Endothelial cell of umbilical vein (primary cell): ENCODE results near the gene SCLY. TPM values are rescaled to one million over a fixed set of nuclear protein-coding genes. Genes with fewer than 3 reads are reported as not detected.

ENCODE experiments used
- BruUV-seq: library from RNA; stranded (reverse); fragments of 400-500 nt; replicated peaks from 2 replicates; lab custom pipeline; 2021; lab: Mats Ljungman, UMichigan
- CTCF ChIA-PET: fragments of 300-600, 350-600 bp; sonication (Branson Sonifier 250); formaldehyde crosslinking; loops from one replicate; lab custom pipeline; 2021; ENCODE audit warnings: antibody characterized with exemption, inconsistent platforms; lab: Charles Lee
- POLR2A ChIA-PET: fragments of 300-600, 350-600 bp; sonication (Branson Sonifier 250); formaldehyde crosslinking; loops from one replicate; lab custom pipeline; 2021; ENCODE audit warnings: antibody characterized with exemption, inconsistent platforms; lab: Charles Lee
- DNase-seq: peaks from one replicate; pipeline ENCODE4 v3.0.0-alpha.2; 2011; ENCODE audit warnings: low read depth, low spot score
- FAIRE-seq: peaks from 2 replicates; lab custom pipeline; 2011; peaks lifted over from hg19 to GRCh38; lab: Jason Lieb, UNC
- H2AFZ ChIP-seq: 2 replicates; pipeline ENCODE4 v1.6.0; 2012; ENCODE audit warnings: low read depth, low read length, control low read depth, inconsistent platforms
- H3K27ac ChIP-seq: 2 replicates; pipeline ENCODE4 v1.5.1; 2011; ENCODE audit warnings: low read depth, mild to moderate bottlenecking, control low read depth, low read length, moderate library complexity; ENCODE audit not compliant: insufficient read depth
- H3K27me3 ChIP-seq, 2 experiments: 2 replicates each; pipeline versions ENCODE4 v1.6.0 to v1.6.1; 2011; ENCODE audit warnings: low read length in 2 of 2, mixed read lengths in 1 of 2; ENCODE audit not compliant: control insufficient read depth in 2 of 2, insufficient read depth in 2 of 2
- H3K36me3 ChIP-seq, 2 experiments: 2 replicates in 1 of 2; 3 replicates in 1 of 2; pipeline ENCODE4 v1.5.1; 2011; ENCODE audit warnings: low read length in 2 of 2, mild to moderate bottlenecking in 1 of 2, moderate library complexity in 1 of 2; ENCODE audit not compliant: control insufficient read depth in 2 of 2, insufficient read depth in 2 of 2; ENCODE audit errors: extremely low read depth in 1 of 2
- H3K4me1 ChIP-seq: 3 replicates; pipeline ENCODE4 v1.5.1; 2011; ENCODE audit warnings: mild to moderate bottlenecking, low read length; ENCODE audit not compliant: control insufficient read depth, insufficient read depth; ENCODE audit errors: extremely low read depth
- H3K4me2 ChIP-seq: 2 replicates; pipeline ENCODE4 v1.6.1; 2011; ENCODE audit warnings: low read length, control low read depth, mixed read lengths; ENCODE audit not compliant: insufficient read depth
- H3K4me3 ChIP-seq, 3 experiments: fragments of 200-600 bp in 1 of 3; sonication (generic), shearing (Covaris generic) in 1 of 3; replicated peaks in 1 of 3; 2 replicates each; pipeline ENCODE4 v1.5.1; 2011 to 2016; ENCODE audit warnings: control low read depth in 3 of 3, low read length in 3 of 3, mild to moderate bottlenecking in 2 of 3, inconsistent platforms in 1 of 3, low read depth in 1 of 3, moderate library complexity in 1 of 3; ENCODE audit not compliant: insufficient read depth in 1 of 3
- H3K79me2 ChIP-seq: 2 replicates; pipeline ENCODE4 v1.6.0; 2012; ENCODE audit warnings: low read length, inconsistent platforms; ENCODE audit not compliant: control insufficient read depth, insufficient read depth
- H3K9ac ChIP-seq: replicated peaks from 2 replicates; pipeline ENCODE3; 2011; ENCODE audit warnings: low read length, control low read depth; ENCODE audit not compliant: insufficient read depth; ENCODE audit errors: extremely low read depth
- H3K9me1 ChIP-seq: replicated peaks from 3 replicates; pipeline ENCODE4 v1.6.0; 2011; ENCODE audit warnings: mild to moderate bottlenecking, low read length; ENCODE audit not compliant: control insufficient read depth, insufficient read depth; ENCODE audit errors: extremely low read depth
- H3K9me3 ChIP-seq: replicated peaks from 2 replicates; pipeline ENCODE4 v1.5.1; 2012; ENCODE audit warnings: low read length, inconsistent platforms; ENCODE audit not compliant: control insufficient read depth, insufficient read depth
- H4K20me1 ChIP-seq: replicated peaks from 2 replicates; pipeline ENCODE3; 2011; ENCODE audit warnings: mild to moderate bottlenecking, low read length; ENCODE audit not compliant: control insufficient read depth, insufficient read depth; ENCODE audit errors: extremely low read depth
- CTCF ChIP-seq, 2 donors: IDR thresholded peaks; 1 replicate in 1 of 2; 2 replicates in 1 of 2; pipeline ENCODE4 v1.5.1; 2011; ENCODE audit warnings: low read length in 2 of 2, mild to moderate bottlenecking in 2 of 2, moderate library complexity in 2 of 2, control low read depth in 1 of 2, inconsistent platforms in 1 of 2, low read depth in 1 of 2; ENCODE audit not compliant: insufficient read depth in 1 of 2; ENCODE audit errors: extremely low read depth in 1 of 2
- EZH2 ChIP-seq: IDR thresholded peaks from 2 replicates; pipeline ENCODE4 v1.6.1; 2012; ENCODE audit warnings: borderline replicate concordance, low read depth, mild to moderate bottlenecking, moderate library complexity, low read length, inconsistent platforms; ENCODE audit not compliant: severe bottlenecking
- FOS ChIP-seq: IDR thresholded peaks from 2 replicates; pipeline ENCODE4 v1.6.1; 2011; ENCODE audit warnings: mild to moderate bottlenecking, low read length, moderate library complexity, borderline replicate concordance; ENCODE audit not compliant: insufficient read depth
- GATA2 ChIP-seq: IDR thresholded peaks from 2 replicates; pipeline ENCODE4 v1.7.0; 2011; ENCODE audit warnings: low read depth, mild to moderate bottlenecking, moderate library complexity, mixed read lengths, low read length; ENCODE audit not compliant: insufficient read length, insufficient read depth
- JUN ChIP-seq: IDR thresholded peaks from 2 replicates; pipeline ENCODE4 v1.6.1; 2011; ENCODE audit warnings: borderline replicate concordance, low read depth; ENCODE audit not compliant: insufficient read length, insufficient read depth
- MAX ChIP-seq: IDR thresholded peaks from 2 replicates; pipeline ENCODE4 v1.6.1; 2011; ENCODE audit not compliant: insufficient read depth, insufficient read length
- MYC ChIP-seq: IDR thresholded peaks from one replicate; pipeline ENCODE4 v1.6.1; 2011; ENCODE audit warnings: mild to moderate bottlenecking, low read depth, low read length
- POLR2A ChIP-seq: IDR thresholded peaks from 2 replicates; pipeline ENCODE4 v1.6.1; 2012; ENCODE audit warnings: low read depth, mild to moderate bottlenecking, control low read depth, low read length
- dilution Hi-C: fragments of 300-500 bp; cut with MboI; formaldehyde crosslinking; loops from one replicate; pipeline ENCODE4 v1.15.0; 2019; ENCODE audit warnings: low sequenced_read_pairs; ENCODE audit not compliant: extremely low pct_ligation_motif_present
- intact Hi-C: fragments of 100-400 bp; cut with micrococcal nuclease; formaldehyde crosslinking; loops from one replicate; pipeline ENCODE4 v1.10.0; 2022
- polyA plus RNA-seq, 4 experiments: library from polyadenylated mRNA; depleted of rRNA in 3 of 4; stranded (reverse) in 3 of 4; unstranded in 1 of 4; fragments of >200 nt; gene quantifications; 2 replicates each; pipeline versions ENCODE4 v1.2.1 to v1.2.3, GENCODE V29; 2011 to 2012; ENCODE audit warnings: missing spikeins in 1 of 4
- total RNA-seq: library from RNA; stranded (reverse); gene quantifications from 2 replicates; pipeline ENCODE4 v1.2.3, GENCODE V29; 2021

The SCLY gene
- total and polyA plus RNA-seq, 2 donors (not counting 3 experiments of a cell fraction or from before 2014, with no cell fraction given) = 22.6 to 32.7 TPM

- Histone ChIP-seq H3K9me1 (no peaks in the 10 kb centered on the region), H3K79me2 (no peaks in the 10 kb centered on the region), H3K27me3 (no peaks in the 10 kb centered on the region), H4K20me1 (no peaks in the 10 kb centered on the region), H2AFZ (no peak overlapping the region), H3K9ac (no peak overlapping the region), H3K4me1 (no peaks in the 10 kb centered on the region), H3K4me2 (no peak overlapping the region), H3K36me3 (peaks cover 0 to 26% of the 10 kb centered on the region in 2 experiments), H3K9me3 (no peaks in the 10 kb centered on the region), H3K4me3 (no peak overlapping the region), H3K27ac (no peak overlapping the region)
- POLR2A ChIA-PET = no interaction called here
- intact Hi-C loops = no loop called here
- FAIRE-seq (no peak), DNase-seq (no peak)
- no peak for TF ChIP-seq FOS
- TF ChIP-seq MYC = no peak
- no peak for TF ChIP-seq MAX
- TF ChIP-seq GATA2 = no peak
- TF ChIP-seq JUN = no peak
- dilution Hi-C loops = no loop called here
- CTCF ChIA-PET = interaction anchor here (1.2 kb wide), 1 partner anchor 9 kb away, joined by 3 read pairs; no protein-coding TSS in a partner anchor
- BruUV-seq = no TSS peak
Observed at GRCh38 chr2:238039151-238039550, 21.6 kb upstream of the SCLY start.

- dilution Hi-C loops = no loop called here
Observed at GRCh38 chr2:238039985-238040384, 20.8 kb upstream of the SCLY start.

More at GRCh38 chr2:238039985-238040384, 20.8 kb upstream of the SCLY start:
- no peaks in the 10 kb centered on the region for H3K4me1 ChIP-seq
- no peak overlapping the region for H3K9ac ChIP-seq
- H2AFZ ChIP-seq = no peak overlapping the region
- H3K79me2 ChIP-seq = no peaks in the 10 kb centered on the region
- no peaks in the 10 kb centered on the region for H4K20me1 ChIP-seq
- ChIA-PET CTCF (interaction anchor here (1.2 kb wide), 1 partner anchor 10 kb away, joined by 3 read pairs; no protein-coding TSS in a partner anchor), POLR2A (no interaction called here)
- BruUV-seq = no TSS peak
- intact Hi-C loops = no loop called here
- no peaks in the 10 kb centered on the region for H3K9me3 ChIP-seq
- TF ChIP-seq EZH2 (no peak), MYC (no peak), JUN (no peak), MAX (no peak), GATA2 (no peak), CTCF (IDR thresholded peaks at IDR 0.05; ENCODE audit: extremely low read depth in 1 of 2, insufficient read depth in 1 of 2, low read depth in 1 of 2, low read length in 2 of 2) (no peak), FOS (no peak), POLR2A (no peak)
- H3K36me3 ChIP-seq = peaks cover 0 to 26% of the 10 kb centered on the region in 2 experiments
- FAIRE-seq (no peak), DNase-seq (no peak)
- H3K27ac ChIP-seq = no peak overlapping the region
- no peaks in the 10 kb centered on the region for H3K9me1 ChIP-seq
- no peak overlapping the region for H3K4me2 ChIP-seq
- no peak overlapping the region for H3K4me3 ChIP-seq
- no peaks in the 10 kb centered on the region for H3K27me3 ChIP-seq
